Fibroblast of lung (primary cell): Measurements from ENCODE around the gene DYRK1A. TPM values are rescaled to one million over a fixed set of nuclear protein-coding genes. Genes with fewer than 3 reads are reported as not detected.
A peak's percentile ranks its signal among the peaks of the same experiment; 100 is the strongest.

Experiments
- DNase-seq, 2 donors: peaks; one replicate each; pipeline versions ENCODE4 v3.0.0 to v3.0.0-alpha.2; 2010; ENCODE audit warnings: low read depth in 2 of 2
- H2AFZ ChIP-seq: 2 replicates; pipeline ENCODE4 v1.5.1; 2012; ENCODE audit warnings: low read length, control low read depth, inconsistent platforms
- H3K27ac ChIP-seq: 2 replicates; pipeline ENCODE4 v1.5.1; 2011; ENCODE audit warnings: low read length, control low read depth; ENCODE audit not compliant: insufficient read depth
- H3K27me3 ChIP-seq: 2 replicates; pipeline ENCODE4 v1.5.1; 2011; ENCODE audit warnings: mild to moderate bottlenecking, low read length; ENCODE audit not compliant: control insufficient read depth, insufficient read depth
- H3K36me3 ChIP-seq: 2 replicates; pipeline ENCODE4 v1.5.1; 2011; ENCODE audit warnings: low read length; ENCODE audit not compliant: control insufficient read depth, insufficient read depth
- H3K4me1 ChIP-seq: 2 replicates; pipeline ENCODE4 v1.5.1; 2011; ENCODE audit warnings: low read length; ENCODE audit not compliant: control insufficient read depth, insufficient read depth; ENCODE audit errors: extremely low read depth
- H3K4me2 ChIP-seq: 2 replicates; pipeline ENCODE4 v1.5.1; 2011; ENCODE audit warnings: low read length, control low read depth; ENCODE audit not compliant: insufficient read depth; ENCODE audit errors: extremely low read depth
- H3K4me3 ChIP-seq, 4 experiments: fragments of 200-600 bp in 1 of 4; sonication (generic) in 1 of 4; replicated peaks in 1 of 4; 2 replicates each; pipeline ENCODE4 v1.5.1; 2011 to 2016; ENCODE audit warnings: low read length in 4 of 4, low read depth in 3 of 4, mild to moderate bottlenecking in 3 of 4, control low read depth in 2 of 4, inconsistent platforms in 1 of 4, mixed read lengths in 1 of 4; ENCODE audit not compliant: insufficient read depth in 1 of 4; ENCODE audit errors: control extremely low read depth in 1 of 4
- H3K79me2 ChIP-seq: 2 replicates; pipeline ENCODE4 v1.5.1; 2012; ENCODE audit warnings: mild to moderate bottlenecking, low read length, inconsistent platforms; ENCODE audit not compliant: control insufficient read depth, insufficient read depth
- H3K9ac ChIP-seq: 2 replicates; pipeline ENCODE4 v1.5.1; 2011; ENCODE audit warnings: mild to moderate bottlenecking, low read length, control low read depth; ENCODE audit not compliant: insufficient read depth
- H3K9me3 ChIP-seq: 2 replicates; pipeline ENCODE4 v1.5.1; 2012; ENCODE audit warnings: low read depth, low read length; ENCODE audit not compliant: control insufficient read depth, insufficient read depth
- H4K20me1 ChIP-seq: 2 replicates; pipeline ENCODE4 v1.5.1; 2011; ENCODE audit warnings: low read length; ENCODE audit not compliant: control insufficient read depth, insufficient read depth; ENCODE audit errors: extremely low read depth
- EZH2 ChIP-seq: IDR thresholded peaks from 2 replicates; pipeline ENCODE4 v1.5.1; 2012; ENCODE audit warnings: low read length, control low read depth, mild to moderate bottlenecking; ENCODE audit errors: missing control alignments
- polyA plus RNA-seq, 2 donors: library from polyadenylated mRNA; depleted of rRNA in 1 of 2; stranded (reverse) in 1 of 2; unstranded in 1 of 2; fragments of >200 nt; gene quantifications; 2 replicates each; pipeline ENCODE4 v1.2.1, GENCODE V29; 2011 to 2012; ENCODE audit warnings: missing spikeins in 1 of 2
- total RNA-seq: library from RNA; depleted of rRNA; stranded (reverse); fragments of >200 nt; gene quantifications from 2 replicates; pipeline ENCODE4 v1.2.1, GENCODE V29; 2014
- TF ChIP-seq, protein P1 (sequence below), 2 donors: IDR thresholded peaks in 1 of 2; conservative IDR thresholded peaks in 1 of 2; 1 replicate in 1 of 2; 2 replicates in 1 of 2; pipeline ENCODE4 v1.5.1; 2011 to 2012; ENCODE audit warnings: low read length in 2 of 2, control low read depth in 1 of 2, inconsistent platforms in 1 of 2, low read depth in 1 of 2, mild to moderate bottlenecking in 1 of 2

DYRK1A gene
- total and polyA plus RNA-seq, 2 donors (not counting 1 experiment from before 2014, with no cell fraction given), result 45.9 to 64.1 TPM

- TF ChIP-seq, protein P1, sequence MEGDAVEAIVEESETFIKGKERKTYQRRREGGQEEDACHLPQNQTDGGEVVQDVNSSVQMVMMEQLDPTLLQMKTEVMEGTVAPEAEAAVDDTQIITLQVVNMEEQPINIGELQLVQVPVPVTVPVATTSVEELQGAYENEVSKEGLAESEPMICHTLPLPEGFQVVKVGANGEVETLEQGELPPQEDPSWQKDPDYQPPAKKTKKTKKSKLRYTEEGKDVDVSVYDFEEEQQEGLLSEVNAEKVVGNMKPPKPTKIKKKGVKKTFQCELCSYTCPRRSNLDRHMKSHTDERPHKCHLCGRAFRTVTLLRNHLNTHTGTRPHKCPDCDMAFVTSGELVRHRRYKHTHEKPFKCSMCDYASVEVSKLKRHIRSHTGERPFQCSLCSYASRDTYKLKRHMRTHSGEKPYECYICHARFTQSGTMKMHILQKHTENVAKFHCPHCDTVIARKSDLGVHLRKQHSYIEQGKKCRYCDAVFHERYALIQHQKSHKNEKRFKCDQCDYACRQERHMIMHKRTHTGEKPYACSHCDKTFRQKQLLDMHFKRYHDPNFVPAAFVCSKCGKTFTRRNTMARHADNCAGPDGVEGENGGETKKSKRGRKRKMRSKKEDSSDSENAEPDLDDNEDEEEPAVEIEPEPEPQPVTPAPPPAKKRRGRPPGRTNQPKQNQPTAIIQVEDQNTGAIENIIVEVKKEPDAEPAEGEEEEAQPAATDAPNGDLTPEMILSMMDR (conservative IDR thresholded peaks at IDR 0.05 in 1 of 2, IDR thresholded peaks at IDR 0.05 in 1 of 2; ENCODE audit: low read depth in 1 of 2, low read length in 2 of 2), result no peak
- no peak for TF ChIP-seq EZH2
- DNase-seq, result peak; percentile 52 to 62
Measured at GRCh38 chr21:37365517-37366481, 774 bp upstream of the DYRK1A start.

GRCh38 chr21:37367336-37367702, 746 bp downstream of the DYRK1A start:
- Histone ChIP-seq H3K4me2 (no peak overlapping the region), H3K79me2 (peaks cover 54% of the 10 kb centered on the region)
- no peak for DNase-seq

More at GRCh38 chr21:37365517-37366481, 774 bp upstream of the DYRK1A start:
- Histone ChIP-seq H3K36me3 (no peaks in the 10 kb centered on the region), H3K4me3 (peak overlapping the region; percentile 84 to 91 (median 86)), H3K27me3 (no peaks in the 10 kb centered on the region), H3K79me2 (peaks cover 39% of the 10 kb centered on the region), H3K9ac (peak overlapping the region; percentile 97), H2AFZ (peak overlapping the region; percentile 45), H3K4me2 (peak overlapping the region; percentile 84), H3K4me1 (no peaks in the 10 kb centered on the region), H3K9me3 (no peaks in the 10 kb centered on the region), H3K27ac (peak overlapping the region; percentile 98), H4K20me1 (no peaks in the 10 kb centered on the region)

More at GRCh38 chr21:37367336-37367702, 746 bp downstream of the DYRK1A start:
- Histone ChIP-seq H3K27me3 (no peaks in the 10 kb centered on the region), H3K27ac (peak overlapping the region; percentile 97), H3K36me3 (no peaks in the 10 kb centered on the region), H3K4me3 (peak overlapping the region in 2 of 4 experiments; percentile 62 to 86), H4K20me1 (no peaks in the 10 kb centered on the region), H3K9me3 (no peaks in the 10 kb centered on the region), H3K4me1 (no peaks in the 10 kb centered on the region), H2AFZ (no peak overlapping the region), H3K9ac (peak overlapping the region; percentile 97)
- no peak for TF ChIP-seq EZH2
- TF ChIP-seq, protein P1 (conservative IDR thresholded peaks at IDR 0.05 in 1 of 2, IDR thresholded peaks at IDR 0.05 in 1 of 2; ENCODE audit: low read depth in 1 of 2, low read length in 2 of 2), result no peak
